ENCODE data around the gene RALGPS1. TPM values are rescaled to one million over a fixed set of nuclear protein-coding genes. Genes with fewer than 3 reads are reported as not detected.
A peak's percentile ranks its signal among the peaks of the same experiment; 100 is the strongest.

RALGPS1 gene
- total RNA-seq, 2 donors from 2014 or later: 15.3 to 79.4 TPM

DNA sequence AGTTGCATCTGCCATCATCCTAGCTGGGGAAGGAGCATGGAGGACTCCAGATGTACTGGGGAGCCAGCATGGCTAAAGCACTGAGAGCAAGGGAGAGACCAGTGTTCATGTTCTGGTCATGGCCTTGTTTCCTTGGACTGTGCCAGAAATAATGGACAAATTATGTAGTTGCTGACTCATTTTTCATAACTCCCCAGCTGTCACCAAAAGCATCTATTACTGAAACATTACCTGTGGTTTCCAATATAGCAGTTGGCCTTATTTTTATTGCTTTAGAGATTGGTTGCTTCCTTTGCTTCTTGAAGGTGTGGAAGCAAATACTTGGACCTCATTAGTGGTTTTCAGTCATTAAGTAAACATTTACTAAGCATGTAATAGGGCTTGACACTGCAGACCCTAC lies 11.3 kb downstream of the RALGPS1 start:
- ATAC-seq (no peak), DNase-seq (no peak)
- Histone ChIP-seq H3K9me3 (no peaks in the 10 kb centered on the region), H3K36me3 (replicated peaks in 1 of 2; ENCODE audit: insufficient read depth in 1 of 2, low read depth in 2 of 2) (no peaks in the 10 kb centered on the region), H3K4me3 (no peak overlapping the region), H3K4me1 (no peaks in the 10 kb centered on the region), H3K27ac (no peak overlapping the region), H3K27me3 (no peaks in the 10 kb centered on the region)
- TF ChIP-seq, protein P1, sequence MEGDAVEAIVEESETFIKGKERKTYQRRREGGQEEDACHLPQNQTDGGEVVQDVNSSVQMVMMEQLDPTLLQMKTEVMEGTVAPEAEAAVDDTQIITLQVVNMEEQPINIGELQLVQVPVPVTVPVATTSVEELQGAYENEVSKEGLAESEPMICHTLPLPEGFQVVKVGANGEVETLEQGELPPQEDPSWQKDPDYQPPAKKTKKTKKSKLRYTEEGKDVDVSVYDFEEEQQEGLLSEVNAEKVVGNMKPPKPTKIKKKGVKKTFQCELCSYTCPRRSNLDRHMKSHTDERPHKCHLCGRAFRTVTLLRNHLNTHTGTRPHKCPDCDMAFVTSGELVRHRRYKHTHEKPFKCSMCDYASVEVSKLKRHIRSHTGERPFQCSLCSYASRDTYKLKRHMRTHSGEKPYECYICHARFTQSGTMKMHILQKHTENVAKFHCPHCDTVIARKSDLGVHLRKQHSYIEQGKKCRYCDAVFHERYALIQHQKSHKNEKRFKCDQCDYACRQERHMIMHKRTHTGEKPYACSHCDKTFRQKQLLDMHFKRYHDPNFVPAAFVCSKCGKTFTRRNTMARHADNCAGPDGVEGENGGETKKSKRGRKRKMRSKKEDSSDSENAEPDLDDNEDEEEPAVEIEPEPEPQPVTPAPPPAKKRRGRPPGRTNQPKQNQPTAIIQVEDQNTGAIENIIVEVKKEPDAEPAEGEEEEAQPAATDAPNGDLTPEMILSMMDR (IDR thresholded peaks at IDR 0.05): no peak
- TF ChIP-seq POLR2A (IDR thresholded peaks at IDR 0.05): no peak
- intact Hi-C loops (cut with DNase I): no loop called here

DNA sequence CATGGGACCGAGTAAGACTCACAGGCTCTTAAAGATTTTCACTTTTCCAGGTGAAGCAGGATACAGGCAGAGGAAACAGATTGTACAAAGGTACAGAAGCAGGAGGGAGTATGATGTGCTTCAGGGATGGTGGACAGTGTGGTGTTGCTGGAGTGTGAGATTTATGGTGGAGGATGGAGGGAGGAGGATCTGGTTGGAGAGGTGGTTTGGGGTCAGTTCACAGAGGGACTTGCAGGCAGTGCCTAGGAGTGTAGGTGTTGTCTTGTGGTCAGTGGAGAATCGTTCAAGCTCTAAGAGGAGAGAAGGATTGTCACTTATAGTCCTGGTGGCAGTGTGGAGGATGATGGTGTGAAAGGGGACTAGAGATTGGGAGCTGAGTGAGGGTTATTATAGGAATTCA lies 11.8 kb downstream of the RALGPS1 start:
- TF ChIP-seq POLR2A (IDR thresholded peaks at IDR 0.05): no peak
- TF ChIP-seq, protein P1 (IDR thresholded peaks at IDR 0.05): no peak
- H3K4me3 ChIP-seq: no peak overlapping the region
- no peaks in the 10 kb centered on the region for H3K9me3 ChIP-seq
- WGBS, 2 donors: 70 to 76% methylated on average over 2 of the region's 2 CpGs
- H3K4me1 ChIP-seq: no peaks in the 10 kb centered on the region
- DNase-seq (no peak), ATAC-seq (no peak)
- no peak overlapping the region for H3K27ac ChIP-seq
- intact Hi-C loops (cut with DNase I): no loop called here
- H3K27me3 ChIP-seq: no peaks in the 10 kb centered on the region
- no peaks in the 10 kb centered on the region for H3K36me3 ChIP-seq (replicated peaks in 1 of 2; ENCODE audit: insufficient read depth in 1 of 2, low read depth in 2 of 2)

DNA sequence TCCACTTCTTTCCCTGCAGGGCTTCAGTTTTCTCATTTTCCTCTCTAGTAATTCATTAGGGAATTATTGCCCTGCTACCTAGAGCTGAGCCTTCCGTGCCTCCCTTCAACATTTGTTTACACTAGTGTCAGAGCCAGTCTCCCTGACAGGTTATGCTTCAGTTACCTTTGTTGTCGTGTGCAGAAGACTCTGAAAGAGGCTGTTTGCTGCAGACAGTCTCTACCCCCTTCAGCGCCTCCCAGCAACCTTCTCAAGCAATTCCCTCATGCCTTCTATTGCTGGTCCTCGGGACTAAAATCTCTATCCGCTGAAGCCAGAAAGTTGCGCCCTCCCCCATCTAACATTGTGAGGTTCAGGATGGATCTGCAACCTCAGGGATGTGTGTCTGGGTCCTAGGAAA lies 12.8 kb downstream of the RALGPS1 start:
- Histone ChIP-seq H3K9me3 (no peaks in the 10 kb centered on the region), H3K36me3 (replicated peaks in 1 of 2; ENCODE audit: insufficient read depth in 1 of 2, low read depth in 2 of 2) (no peaks in the 10 kb centered on the region), H3K4me3 (no peak overlapping the region), H3K27ac (no peak overlapping the region), H3K4me1 (no peaks in the 10 kb centered on the region), H3K27me3 (no peaks in the 10 kb centered on the region)
- peak in 3 of 4 donors; percentile 31 to 43 (median 40) for DNase-seq
- intact Hi-C loops (cut with DNase I): no loop called here
- WGBS, 2 donors: 62 to 66% methylated on average over 6 of the region's 6 CpGs
- ATAC-seq: no peak
- TF ChIP-seq, protein P1 (IDR thresholded peaks at IDR 0.05): no peak
- no peak for TF ChIP-seq POLR2A (IDR thresholded peaks at IDR 0.05)

DNA sequence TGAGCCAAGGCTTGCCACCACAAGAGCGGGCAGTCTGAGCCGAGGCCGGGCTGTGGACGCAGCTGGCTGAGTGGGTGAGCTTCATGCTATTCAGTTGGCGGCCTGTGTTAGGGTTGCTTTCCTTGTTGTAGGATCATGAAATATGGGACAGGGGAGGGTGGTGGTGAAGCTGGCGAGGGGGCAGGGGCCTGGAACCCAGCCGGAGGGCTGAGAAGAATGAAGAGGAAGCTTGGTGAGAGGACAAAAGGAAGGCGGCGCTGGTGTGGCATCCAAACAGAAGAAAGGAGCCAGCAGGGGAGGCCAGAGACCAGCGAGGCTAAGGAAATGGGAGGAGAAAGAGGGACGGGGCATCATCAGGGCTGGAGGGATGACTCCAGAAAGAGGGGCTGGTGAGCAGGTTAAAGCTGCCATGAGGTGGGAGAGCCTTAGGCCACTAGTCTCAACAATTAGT lies 18.3 kb downstream of the RALGPS1 start:
- intact Hi-C loops (cut with DNase I): no loop called here
- H3K27me3 ChIP-seq: no peaks in the 10 kb centered on the region
- H3K4me3 ChIP-seq: no peak overlapping the region

DNA sequence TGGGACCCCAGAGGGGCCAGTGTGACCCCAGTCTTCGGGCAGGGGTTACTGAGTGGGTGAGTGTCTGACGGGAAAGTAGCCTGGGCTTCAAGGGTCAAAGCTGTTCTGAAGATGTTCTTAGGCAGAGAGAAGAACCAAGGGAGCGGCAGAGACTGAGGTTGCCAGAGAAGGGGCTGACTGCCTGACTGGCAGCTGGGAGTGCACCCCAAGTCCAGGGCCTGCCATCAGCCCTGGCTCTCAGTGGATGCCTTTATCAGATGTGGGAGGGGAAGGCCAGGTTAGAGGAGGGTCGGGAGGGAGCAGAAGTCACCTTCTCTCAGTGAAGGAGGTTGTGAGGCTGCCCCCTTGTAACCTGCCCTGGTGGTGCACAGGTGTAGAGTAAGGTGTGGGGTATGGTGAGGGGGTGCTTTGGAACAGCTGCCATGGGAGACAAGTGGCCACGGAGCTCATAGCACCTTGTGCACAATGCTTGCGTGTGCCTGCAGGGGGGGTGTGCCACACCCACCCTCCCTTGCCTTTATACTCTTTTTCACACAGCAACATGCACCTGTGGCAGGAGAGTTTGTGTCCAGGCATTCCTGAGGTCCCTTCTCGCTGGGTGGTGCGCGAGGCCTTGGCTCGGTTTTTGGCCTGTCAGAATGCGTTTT lies 18.9 kb downstream of the RALGPS1 start:
- Histone ChIP-seq H3K4me3 (no peak overlapping the region), H3K27ac (no peak overlapping the region), H3K27me3 (no peaks in the 10 kb centered on the region), H3K9me3 (no peaks in the 10 kb centered on the region), H3K4me1 (no peaks in the 10 kb centered on the region), H3K36me3 (replicated peaks in 1 of 2; ENCODE audit: insufficient read depth in 1 of 2, low read depth in 2 of 2) (no peaks in the 10 kb centered on the region)
- WGBS, 2 donors: 86 to 91% methylated on average over 11 of the region's 11 CpGs
- intact Hi-C loops (cut with DNase I): no loop called here
- ATAC-seq (no peak), DNase-seq (no peak)
- TF ChIP-seq POLR2A (IDR thresholded peaks at IDR 0.05): no peak
- TF ChIP-seq, protein P1 (IDR thresholded peaks at IDR 0.05): no peak

More for the DNA sequence above, 18.3 kb downstream of the RALGPS1 start:
- no peak overlapping the region for H3K27ac ChIP-seq
- 93% methylated on average over 11 of the region's 11 CpGs for WGBS, 2 donors
- H3K9me3 ChIP-seq: no peaks in the 10 kb centered on the region
- H3K4me1 ChIP-seq: no peaks in the 10 kb centered on the region
- TF ChIP-seq POLR2A (IDR thresholded peaks at IDR 0.05): no peak
- ATAC-seq (no peak), DNase-seq (no peak)
- H3K36me3 ChIP-seq (replicated peaks in 1 of 2; ENCODE audit: insufficient read depth in 1 of 2, low read depth in 2 of 2): no peaks in the 10 kb centered on the region
